ENCODE data around the gene TMUB1. TPM values are rescaled to one million over a fixed set of nuclear protein-coding genes. Genes with fewer than 3 reads are reported as not detected.
A peak's percentile ranks its signal among the peaks of the same experiment; 100 is the strongest.

Gene TMUB1
- total and polyA plus RNA-seq, 9 of the 15 experiments (the other 6 are each of a cell fraction or from before 2014, with no cell fraction given) = 0.14 to 241 (median 74.1) TPM

DNA sequence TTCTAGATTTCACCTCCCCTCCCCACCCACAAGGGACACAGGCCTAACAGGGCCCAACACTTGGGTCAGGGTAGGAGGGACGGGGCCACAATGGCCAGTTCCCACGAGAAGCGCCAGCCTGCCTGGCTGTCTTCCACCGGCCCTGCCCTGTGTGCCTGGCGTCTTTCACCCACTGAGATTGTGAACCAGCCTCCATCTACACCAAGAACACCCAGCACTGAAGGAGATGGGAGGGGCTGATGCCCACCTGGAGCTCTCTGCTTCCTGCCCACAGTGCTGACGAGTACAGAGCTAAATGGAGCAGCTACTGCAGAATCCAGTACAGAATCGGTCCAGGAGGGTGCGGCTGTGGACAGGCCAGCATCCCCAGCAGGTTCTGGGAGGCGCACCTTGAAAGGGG lies 37.3 kb downstream of the TMUB1 start:
- intact Hi-C loops (cut with micrococcal nuclease) (no loop called here), in situ Hi-C loops (cut with MboI) (no loop called here)
- Histone ChIP-seq H3K9ac (ENCODE audit: insufficient read depth in 1 of 2, low read depth in 2 of 2, low read length in 2 of 2) (peak overlapping the region in 1 of 2 experiments; percentile 77; a peak in 2 of 4 replicates), H3K9me3 (replicated peaks; ENCODE audit: control insufficient read depth, insufficient read depth, low read depth, low read length) (no peaks in the 10 kb centered on the region), H3K4me1 (replicated peaks in 1 of 2; ENCODE audit: control insufficient read depth in 2 of 2, insufficient read depth in 2 of 2, low read length in 2 of 2) (peaks cover under 1 to 56% of the 10 kb centered on the region in 2 experiments; a peak in 3 of 5 replicates), H3K27me3 (ENCODE audit: control insufficient read depth in 2 of 2, insufficient read depth in 2 of 2, low read length in 2 of 2) (no peaks in the 10 kb centered on the region), H2AFZ (ENCODE audit: low read depth, low read length) (no peak overlapping the region), H4K20me1 (replicated peaks; ENCODE audit: control insufficient read depth, insufficient read depth, low read length) (no peaks in the 10 kb centered on the region), H3K9me1 (ENCODE audit: control insufficient read depth, insufficient read depth, low read length) (peaks cover 2% of the 10 kb centered on the region), H3K36me3 (ENCODE audit: control insufficient read depth, insufficient read depth, low read length) (peaks cover 21% of the 10 kb centered on the region), H3K4me2 (ENCODE audit: insufficient read depth, low read length) (no peak overlapping the region), H3K4me3 (no peak overlapping the region), H3K27ac (ENCODE audit: extremely low read depth, low read depth, low read length) (no peak overlapping the region), H3K79me2 (ENCODE audit: control insufficient read depth, insufficient read depth, low read length) (no peaks in the 10 kb centered on the region)
- 77% methylated on average over 9 of the region's 9 CpGs for WGBS (ENCODE audit: insufficient coverage, low coverage, missing lambda C conversion rate)
- DNase-seq (ENCODE audit: extremely low read depth in 1 of 4, low spot score in 3 of 4) = no peak
- ATAC-seq = no peak; the same call in 2 of the 3 replicates
- TF ChIP-seq, protein P1, sequence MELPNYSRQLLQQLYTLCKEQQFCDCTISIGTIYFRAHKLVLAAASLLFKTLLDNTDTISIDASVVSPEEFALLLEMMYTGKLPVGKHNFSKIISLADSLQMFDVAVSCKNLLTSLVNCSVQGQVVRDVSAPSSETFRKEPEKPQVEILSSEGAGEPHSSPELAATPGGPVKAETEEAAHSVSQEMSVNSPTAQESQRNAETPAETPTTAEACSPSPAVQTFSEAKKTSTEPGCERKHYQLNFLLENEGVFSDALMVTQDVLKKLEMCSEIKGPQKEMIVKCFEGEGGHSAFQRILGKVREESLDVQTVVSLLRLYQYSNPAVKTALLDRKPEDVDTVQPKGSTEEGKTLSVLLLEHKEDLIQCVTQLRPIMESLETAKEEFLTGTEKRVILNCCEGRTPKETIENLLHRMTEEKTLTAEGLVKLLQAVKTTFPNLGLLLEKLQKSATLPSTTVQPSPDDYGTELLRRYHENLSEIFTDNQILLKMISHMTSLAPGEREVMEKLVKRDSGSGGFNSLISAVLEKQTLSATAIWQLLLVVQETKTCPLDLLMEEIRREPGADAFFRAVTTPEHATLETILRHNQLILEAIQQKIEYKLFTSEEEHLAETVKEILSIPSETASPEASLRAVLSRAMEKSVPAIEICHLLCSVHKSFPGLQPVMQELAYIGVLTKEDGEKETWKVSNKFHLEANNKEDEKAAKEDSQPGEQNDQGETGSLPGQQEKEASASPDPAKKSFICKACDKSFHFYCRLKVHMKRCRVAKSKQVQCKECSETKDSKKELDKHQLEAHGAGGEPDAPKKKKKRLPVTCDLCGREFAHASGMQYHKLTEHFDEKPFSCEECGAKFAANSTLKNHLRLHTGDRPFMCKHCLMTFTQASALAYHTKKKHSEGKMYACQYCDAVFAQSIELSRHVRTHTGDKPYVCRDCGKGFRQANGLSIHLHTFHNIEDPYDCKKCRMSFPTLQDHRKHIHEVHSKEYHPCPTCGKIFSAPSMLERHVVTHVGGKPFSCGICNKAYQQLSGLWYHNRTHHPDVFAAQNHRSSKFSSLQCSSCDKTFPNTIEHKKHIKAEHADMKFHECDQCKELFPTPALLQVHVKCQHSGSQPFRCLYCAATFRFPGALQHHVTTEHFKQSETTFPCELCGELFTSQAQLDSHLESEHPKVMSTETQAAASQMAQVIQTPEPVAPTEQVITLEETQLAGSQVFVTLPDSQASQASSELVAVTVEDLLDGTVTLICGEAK (IDR thresholded peaks at IDR 0.05) = no peak
- TF ChIP-seq, protein P1 (CRISPR knock-in tag; IDR thresholded peaks at IDR 0.05) = no peak
- no peak for TF ChIP-seq MAFG (tag; conservative IDR thresholded peaks at IDR 0.05)
- peak; percentile 34; the same call in 1 of the 2 replicates for TF ChIP-seq POLR2G (IDR thresholded peaks at IDR 0.05; ENCODE audit: low read depth, low read length)
- no peak for TF ChIP-seq ERF (CRISPR knock-in tag; IDR thresholded peaks at IDR 0.05)
- no peak for TF ChIP-seq CHD1 (IDR thresholded peaks at IDR 0.05; ENCODE audit: low read length)
- ChIA-PET POLR2A (interaction anchor here (0.6 to 1.8 kb wide), 4 partner anchors 9 to 444 kb away, joined by 3 to 6 read pairs (median 4); no protein-coding TSS in a partner anchor), CTCF (ENCODE audit: low intra/inter-chr PET ratio) (no interaction called here)
- BruUV-seq (replicated peaks) = no TSS peak
- no peak for FAIRE-seq

All from K562 (cell line).